Regular cardiac myocyte (primary cell): ENCODE data around the gene PRCP. TPM values are rescaled to one million over a fixed set of nuclear protein-coding genes. Genes with fewer than 3 reads are reported as not detected.

Experiments
- total RNA-seq: library from RNA; depleted of rRNA; stranded (reverse); fragments of >200 nt; gene quantifications from 2 replicates; pipeline ENCODE4 v1.2.3, GENCODE V29; 2014

Gene PRCP
- 30.9 and 64.0 TPM in 2 replicates for total RNA-seq

DNA sequence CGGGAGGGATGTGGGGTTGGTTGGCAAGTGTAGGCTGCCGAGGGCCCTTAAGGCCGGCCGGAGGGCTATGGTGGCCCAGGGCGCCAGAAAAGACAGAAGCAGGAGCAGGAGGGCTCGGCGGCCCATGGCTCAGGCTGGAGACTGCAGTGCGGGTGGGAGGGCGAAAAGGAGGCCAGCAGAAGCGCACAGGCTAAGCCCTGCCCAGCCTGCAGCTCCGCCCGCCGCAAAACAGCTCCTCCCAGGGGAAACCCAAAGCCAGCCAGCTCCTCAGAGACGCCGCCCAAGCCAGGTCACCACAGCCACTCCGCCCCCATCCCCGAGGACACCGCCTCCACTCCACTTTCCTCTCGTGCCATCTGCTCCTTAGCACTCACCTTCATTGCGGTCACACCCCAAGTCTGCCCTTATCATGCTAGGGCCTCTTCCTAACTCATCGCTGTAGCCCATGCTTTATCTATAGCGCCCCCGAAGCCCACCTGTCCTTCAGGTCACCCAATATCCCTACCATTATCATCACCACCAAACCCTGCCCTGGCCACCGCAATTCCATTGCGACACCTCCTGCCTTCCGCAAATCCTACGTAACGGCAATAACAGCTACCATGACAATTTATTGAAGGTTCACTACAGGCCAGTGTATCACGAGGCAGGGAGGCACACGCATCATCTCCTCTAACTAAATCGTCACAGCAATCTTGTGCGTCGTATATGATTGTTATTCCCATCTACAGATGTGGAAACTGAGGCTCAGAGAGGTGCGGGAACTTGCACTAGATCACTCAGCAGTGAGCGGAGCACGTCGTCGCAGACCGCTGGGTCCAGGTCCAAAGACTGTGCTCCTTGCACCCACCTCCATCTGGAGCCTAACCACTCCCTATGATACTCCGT lies at the start of gene PRCP:
TSS of gene PRCP (minus strand) at position 154 of the 888 bp plus-strand sequence. CDS start at position 126, 28 bp downstream.

GRCh38 chr11:82901165-82901921 lies 1.1 kb upstream of the PRCP start, which contains the start of gene DDIAS:
DDIAS (plus strand) TSS chr11:82901736; CDS start chr11:82914739, 13,003 bp downstream.

Other genes starting within 250 kb of the PRCP start
- gene FAM181B, start 166.6 kb downstream of the PRCP start, total RNA-seq: under 0.01 TPM in 1 of 2 replicates, not detected in the other
- 1.4 and 11.3 TPM in 2 replicates for gene DDIAS, start 1.3 kb upstream of the PRCP start, total RNA-seq
- gene RAB30, start 171.5 kb upstream of the PRCP start, total RNA-seq: 10.5 and 17.5 TPM in 2 replicates